ENCODE measurements around the gene ITGAV.
"Not testable (repeated sequence)": the region's sequence is repeated elsewhere in the genome, so short reads cannot be mapped to it uniquely, and the experiment has no call there.

The ITGAV gene

GRCh38 chr2:186589612-186590349 is at the start of gene ITGAV:
Gene ITGAV, plus strand, starts transcription at chr2:186590056. Its CDS starts 283 bp downstream, at chr2:186590339.
- DNase-seq, result peak; percentile 79

GRCh38 chr2:186540941-186541340 is 48.9 kb upstream of the ITGAV start:
- no peak for DNase-seq

GRCh38 chr2:186542002-186542401 is 47.9 kb upstream of the ITGAV start:
- DNase-seq, result no peak

GRCh38 chr2:186543561-186544131 is 46.2 kb upstream of the ITGAV start:
- DNase-seq, result no peak

- DNase-seq, result no peak
Observed at GRCh38 chr2:186544255-186544675, 45.6 kb upstream of the ITGAV start.

- no peak for DNase-seq
Observed at GRCh38 chr2:186546846-186547245, 43.0 kb upstream of the ITGAV start.

- no peak for DNase-seq
Observed at GRCh38 chr2:186551323-186552050, 38.4 kb upstream of the ITGAV start.

GRCh38 chr2:186554429-186554828 is 35.4 kb upstream of the ITGAV start:
- no peak for DNase-seq

- no peak for DNase-seq
Observed at GRCh38 chr2:186554850-186555671, 34.8 kb upstream of the ITGAV start.

GRCh38 chr2:186558512-186559276 is 31.2 kb upstream of the ITGAV start:
- DNase-seq, result no peak

- no peak for DNase-seq
Observed at GRCh38 chr2:186559370-186559769, 30.5 kb upstream of the ITGAV start.

GRCh38 chr2:186559848-186560247 is 30.0 kb upstream of the ITGAV start:
- no peak for DNase-seq

- DNase-seq, result no peak
Observed at GRCh38 chr2:186560254-186560653, 29.6 kb upstream of the ITGAV start.

- no peak for DNase-seq
Observed at GRCh38 chr2:186561467-186562208, 28.2 kb upstream of the ITGAV start.

GRCh38 chr2:186562209-186562578 is 27.7 kb upstream of the ITGAV start:
- DNase-seq, result no peak

- not testable (repeated sequence) for DNase-seq
Observed at GRCh38 chr2:186568600-186568999, 21.3 kb upstream of the ITGAV start.

GRCh38 chr2:186569127-186569526 is 20.7 kb upstream of the ITGAV start:
- not testable (repeated sequence) for DNase-seq

- no peak for DNase-seq
Observed at GRCh38 chr2:186569897-186570296, 20.0 kb upstream of the ITGAV start.

- no peak for DNase-seq
Observed at GRCh38 chr2:186570604-186571003, 19.3 kb upstream of the ITGAV start.

- DNase-seq, result no peak
Observed at GRCh38 chr2:186572705-186573104, 17.2 kb upstream of the ITGAV start.

- no peak for DNase-seq
Observed at GRCh38 chr2:186573531-186573930, 16.3 kb upstream of the ITGAV start.

GRCh38 chr2:186575302-186575701 is 14.6 kb upstream of the ITGAV start:
- no peak for DNase-seq

Measured in stimulated activated CD4-positive, alpha-beta T cell treated with anti-CD3 and anti-CD28 coated beads, Interleukin-12 subunit alpha, Interleukin-12 subunit beta, amount 100 ng/mL, for 4 hours (primary cell).